GM18498 (cell line): ENCODE data around the gene PPIL1.
"Not testable (repeated sequence)": the region's sequence is repeated elsewhere in the genome, so short reads cannot be mapped to it uniquely, and the experiment has no call there.

ENCODE experiments used
- ATAC-seq: cut with Tn5 transposase; IDR thresholded peaks from one replicate; pipeline ENCODE4 v1.9.1; 2021; ENCODE audit warnings: mild to moderate bottlenecking, moderate library complexity; ENCODE audit not compliant: unreplicated experiment

Gene PPIL1

GRCh38 chr6:36817176-36817817, 57.3 kb downstream of the PPIL1 start:
- no peak for ATAC-seq

GRCh38 chr6:36815962-36816735, 58.5 kb downstream of the PPIL1 start:
- ATAC-seq = no peak

GRCh38 chr6:36814249-36814648, 60.4 kb downstream of the PPIL1 start:
- no peak for ATAC-seq

- ATAC-seq = no peak
Observed at GRCh38 chr6:36813526-36813925, 61.1 kb downstream of the PPIL1 start.

GRCh38 chr6:36813047-36813446, 61.6 kb downstream of the PPIL1 start:
- not testable (repeated sequence) for ATAC-seq

GRCh38 chr6:36809941-36810803, 64.4 kb downstream of the PPIL1 start:
- ATAC-seq = no peak

GRCh38 chr6:36809156-36809555, 65.4 kb downstream of the PPIL1 start:
- ATAC-seq = no peak

GRCh38 chr6:36808634-36809033, 66.0 kb downstream of the PPIL1 start:
- no peak for ATAC-seq

- ATAC-seq = no peak
Observed at GRCh38 chr6:36807750-36808149, 66.9 kb downstream of the PPIL1 start.

- no peak for ATAC-seq
Observed at GRCh38 chr6:36807143-36807542, 67.5 kb downstream of the PPIL1 start.

GRCh38 chr6:36805917-36806316, 68.7 kb downstream of the PPIL1 start:
- no peak for ATAC-seq

GRCh38 chr6:36805096-36805797, 69.4 kb downstream of the PPIL1 start:
- no peak for ATAC-seq
